Ovary (tissue), 3 donors: Measurements from ENCODE around the gene ST14.

Experiments
- EP300 ChIP-seq: sonication (generic); formaldehyde crosslinking; IDR thresholded peaks from one replicate; pipeline ENCODE4 v1.6.1; 2017; ENCODE audit warnings: antibody characterized with exemption
- POLR2A ChIP-seq: fragments of 450-650 bp; IDR thresholded peaks from one replicate; pipeline ENCODE4 v1.6.1; 2017; ENCODE audit warnings: antibody characterized with exemption, mild to moderate bottlenecking, moderate library complexity
- TF ChIP-seq, protein P1 (sequence below), 3 donors: fragments of 450-650 bp in 2 of 3; fragments of 200-600 bp in 1 of 3; IDR thresholded peaks; one replicate each; pipeline versions ENCODE4 v1.5.1 to v1.8.0; 2016 to 2022; ENCODE audit warnings: antibody characterized with exemption in 3 of 3, mild to moderate bottlenecking in 1 of 3
- donor health status: DM: no; HTN: no; CAD: no.

DNA sequence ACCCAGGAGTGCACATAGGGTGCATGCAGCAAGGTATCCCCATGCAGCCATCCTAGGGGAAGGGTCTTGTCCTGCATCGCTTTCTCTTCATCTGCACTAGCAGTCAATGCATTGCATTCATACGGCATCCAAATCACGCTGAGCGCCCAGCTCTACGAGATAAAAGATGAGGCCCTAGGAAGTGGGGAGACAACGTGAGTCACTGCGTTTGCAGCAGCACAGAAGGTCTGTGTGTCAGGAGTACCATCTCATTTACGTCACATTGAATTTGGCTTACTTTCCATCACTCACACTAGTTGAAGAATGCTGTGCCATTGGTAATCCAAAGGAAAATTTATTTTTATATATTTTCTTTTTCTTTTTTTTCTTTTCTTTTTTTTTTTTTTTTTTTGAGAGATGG, 2.5 kb upstream of the ST14 start:
- TF ChIP-seq, protein P1, sequence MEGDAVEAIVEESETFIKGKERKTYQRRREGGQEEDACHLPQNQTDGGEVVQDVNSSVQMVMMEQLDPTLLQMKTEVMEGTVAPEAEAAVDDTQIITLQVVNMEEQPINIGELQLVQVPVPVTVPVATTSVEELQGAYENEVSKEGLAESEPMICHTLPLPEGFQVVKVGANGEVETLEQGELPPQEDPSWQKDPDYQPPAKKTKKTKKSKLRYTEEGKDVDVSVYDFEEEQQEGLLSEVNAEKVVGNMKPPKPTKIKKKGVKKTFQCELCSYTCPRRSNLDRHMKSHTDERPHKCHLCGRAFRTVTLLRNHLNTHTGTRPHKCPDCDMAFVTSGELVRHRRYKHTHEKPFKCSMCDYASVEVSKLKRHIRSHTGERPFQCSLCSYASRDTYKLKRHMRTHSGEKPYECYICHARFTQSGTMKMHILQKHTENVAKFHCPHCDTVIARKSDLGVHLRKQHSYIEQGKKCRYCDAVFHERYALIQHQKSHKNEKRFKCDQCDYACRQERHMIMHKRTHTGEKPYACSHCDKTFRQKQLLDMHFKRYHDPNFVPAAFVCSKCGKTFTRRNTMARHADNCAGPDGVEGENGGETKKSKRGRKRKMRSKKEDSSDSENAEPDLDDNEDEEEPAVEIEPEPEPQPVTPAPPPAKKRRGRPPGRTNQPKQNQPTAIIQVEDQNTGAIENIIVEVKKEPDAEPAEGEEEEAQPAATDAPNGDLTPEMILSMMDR (IDR thresholded peaks at IDR 0.05): no peak
- TF ChIP-seq EP300 (no peak), POLR2A (no peak)
